SU-DHL-6 (cell line): ENCODE measurements around the gene EIF5.

ENCODE experiments used
- H2AFZ ChIP-seq: fragments of 200-600 bp; sonication (generic); 2 replicates; pipeline ENCODE4 v1.6.1; 2014; ENCODE audit warnings: low read depth, mild to moderate bottlenecking, moderate library complexity, mixed read lengths, antibody characterized with exemption, low read length; ENCODE audit not compliant: severe bottlenecking
- H3F3A ChIP-seq: fragments of 200-600 bp; shearing (Covaris generic); 2 replicates; pipeline ENCODE4 v1.6.0; 2016; ENCODE audit warnings: antibody characterized with exemption, mild to moderate bottlenecking; ENCODE audit not compliant: insufficient read depth
- H3K27ac ChIP-seq: fragments of 200-600 bp; sonication (generic); 2 replicates; pipeline ENCODE4 v1.5.1; 2016; ENCODE audit warnings: low read depth, mild to moderate bottlenecking, low read length, moderate library complexity, mixed read lengths
- H3K27me3 ChIP-seq: fragments of 200-600 bp; sonication (generic), shearing (Covaris generic); 2 replicates; pipeline ENCODE4 v1.6.0; 2014; ENCODE audit warnings: mild to moderate bottlenecking, low read length
- H3K36me3 ChIP-seq: fragments of 200-600 bp; sonication (generic); 2 replicates; pipeline ENCODE4 v1.6.1; 2014; ENCODE audit warnings: mild to moderate bottlenecking, low read length, mixed read lengths
- H3K4me2 ChIP-seq: fragments of 300-600, 200-600 bp; shearing (Covaris generic), sonication (generic); 2 replicates; pipeline ENCODE4 v1.6.0; 2014; ENCODE audit warnings: low read length, low read depth, mild to moderate bottlenecking; ENCODE audit not compliant: poor library complexity, severe bottlenecking
- H3K4me3 ChIP-seq: fragments of 200-600 bp; sonication (generic); 2 replicates; pipeline ENCODE4 v1.5.1; 2014; ENCODE audit warnings: antibody characterized with exemption, low read length, mild to moderate bottlenecking, mixed read lengths; ENCODE audit not compliant: insufficient read depth, poor library complexity, severe bottlenecking
- H3K79me2 ChIP-seq: fragments of 200-600 bp; sonication (generic); 2 replicates; pipeline ENCODE4 v1.6.1; 2014; ENCODE audit warnings: mild to moderate bottlenecking, low read length, moderate library complexity; ENCODE audit not compliant: insufficient read depth
- H3K9ac ChIP-seq: fragments of 200-600 bp; sonication (generic); 2 replicates; pipeline ENCODE4 v1.7.0; 2014; ENCODE audit warnings: mild to moderate bottlenecking, low read length
- H3K9me2 ChIP-seq: fragments of 200-600 bp; sonication (generic); replicated peaks from 2 replicates; pipeline ENCODE4 v1.6.1; 2014; ENCODE audit warnings: low read length; ENCODE audit not compliant: insufficient read depth
- H3K9me3 ChIP-seq: fragments of 200-600 bp; sonication (generic); 2 replicates; pipeline ENCODE4 v1.6.1; 2014; ENCODE audit warnings: low read length, mixed read lengths; ENCODE audit not compliant: insufficient read depth
- H4K20me1 ChIP-seq: fragments of 200-600 bp; sonication (generic); 2 replicates; pipeline ENCODE4 v1.6.1; 2014; ENCODE audit warnings: low read depth, mild to moderate bottlenecking, antibody characterized with exemption, low read length, moderate library complexity, mixed read lengths
- EZH2phosphoT487 ChIP-seq: fragments of 200-600 bp; sonication (generic), shearing (Covaris generic); conservative IDR thresholded peaks from 2 replicates; pipeline ENCODE4 v1.6.1; 2018; ENCODE audit warnings: mild to moderate bottlenecking, antibody characterized with exemption, low read length, moderate library complexity, mixed read lengths
- TF ChIP-seq, protein P1 (sequence below): fragments of 200-600 bp; sonication (generic); IDR thresholded peaks from one replicate; pipeline ENCODE4 v1.5.1; 2017; ENCODE audit warnings: antibody characterized with exemption, mild to moderate bottlenecking, low read length, moderate library complexity; ENCODE audit not compliant: insufficient read depth, poor library complexity, severe bottlenecking

Gene EIF5

DNA sequence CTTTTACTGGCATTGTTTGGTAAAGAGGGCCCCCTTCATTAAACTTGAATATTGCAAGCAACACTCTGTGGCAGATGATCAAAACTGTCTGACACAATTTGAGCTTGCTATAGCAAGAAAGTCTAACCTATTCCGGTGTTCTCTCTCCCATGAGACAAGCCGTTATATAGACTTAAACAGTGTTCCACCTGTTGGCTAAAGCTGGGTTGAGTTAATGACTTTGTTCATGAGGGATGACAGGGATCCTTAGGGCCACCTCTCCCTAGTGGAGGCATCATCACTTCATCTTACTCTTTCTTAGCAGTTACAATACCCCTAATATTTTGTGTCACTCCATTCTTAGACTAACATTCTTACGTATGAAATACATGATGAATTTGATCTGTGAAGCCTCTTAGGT is 3.8 kb downstream of the EIF5 start:
- Histone ChIP-seq H3K79me2 (peaks cover 28% of the 10 kb centered on the region), H2AFZ (no peak overlapping the region), H3K9me3 (no peaks in the 10 kb centered on the region), H3K4me3 (no peak overlapping the region), H3K9ac (no peak overlapping the region), H3K36me3 (peaks cover 74% of the 10 kb centered on the region), H3K9me2 (no peaks in the 10 kb centered on the region), H3K4me2 (no peak overlapping the region), H3F3A (peaks cover 58% of the 10 kb centered on the region), H3K27ac (no peak overlapping the region), H4K20me1 (peaks cover 32% of the 10 kb centered on the region), H3K27me3 (no peaks in the 10 kb centered on the region)
- no peak for TF ChIP-seq EZH2phosphoT487
- TF ChIP-seq, protein P1, sequence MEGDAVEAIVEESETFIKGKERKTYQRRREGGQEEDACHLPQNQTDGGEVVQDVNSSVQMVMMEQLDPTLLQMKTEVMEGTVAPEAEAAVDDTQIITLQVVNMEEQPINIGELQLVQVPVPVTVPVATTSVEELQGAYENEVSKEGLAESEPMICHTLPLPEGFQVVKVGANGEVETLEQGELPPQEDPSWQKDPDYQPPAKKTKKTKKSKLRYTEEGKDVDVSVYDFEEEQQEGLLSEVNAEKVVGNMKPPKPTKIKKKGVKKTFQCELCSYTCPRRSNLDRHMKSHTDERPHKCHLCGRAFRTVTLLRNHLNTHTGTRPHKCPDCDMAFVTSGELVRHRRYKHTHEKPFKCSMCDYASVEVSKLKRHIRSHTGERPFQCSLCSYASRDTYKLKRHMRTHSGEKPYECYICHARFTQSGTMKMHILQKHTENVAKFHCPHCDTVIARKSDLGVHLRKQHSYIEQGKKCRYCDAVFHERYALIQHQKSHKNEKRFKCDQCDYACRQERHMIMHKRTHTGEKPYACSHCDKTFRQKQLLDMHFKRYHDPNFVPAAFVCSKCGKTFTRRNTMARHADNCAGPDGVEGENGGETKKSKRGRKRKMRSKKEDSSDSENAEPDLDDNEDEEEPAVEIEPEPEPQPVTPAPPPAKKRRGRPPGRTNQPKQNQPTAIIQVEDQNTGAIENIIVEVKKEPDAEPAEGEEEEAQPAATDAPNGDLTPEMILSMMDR: no peak

DNA sequence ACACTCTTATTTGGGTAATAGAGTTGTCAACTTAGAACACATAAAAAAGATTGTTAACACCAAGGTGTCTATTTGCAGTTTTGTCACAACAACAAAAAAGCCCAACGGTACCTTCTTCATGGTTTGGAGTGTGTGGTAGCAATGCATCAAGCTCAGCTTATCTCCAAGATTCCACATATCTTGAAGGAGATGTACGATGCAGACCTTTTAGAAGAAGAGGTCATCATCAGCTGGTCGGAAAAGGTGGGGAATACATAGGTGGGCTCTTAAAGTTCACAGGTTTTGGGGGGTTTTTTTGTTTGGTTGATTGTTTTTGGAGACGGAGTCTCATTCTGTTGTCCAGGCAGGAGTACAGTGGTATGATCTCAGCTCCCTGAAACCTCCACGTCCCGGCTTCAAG is 5.5 kb downstream of the EIF5 start:
- Histone ChIP-seq H4K20me1 (peaks cover 38% of the 10 kb centered on the region), H3K27ac (no peak overlapping the region), H3K9me2 (no peaks in the 10 kb centered on the region), H3K36me3 (peaks cover 89% of the 10 kb centered on the region), H3F3A (peaks cover 76% of the 10 kb centered on the region), H3K4me2 (no peak overlapping the region), H3K27me3 (no peaks in the 10 kb centered on the region), H3K9me3 (no peaks in the 10 kb centered on the region), H2AFZ (no peak overlapping the region), H3K79me2 (peaks cover 24% of the 10 kb centered on the region), H3K9ac (no peak overlapping the region), H3K4me3 (no peak overlapping the region)
- no peak for TF ChIP-seq EZH2phosphoT487
- TF ChIP-seq, protein P1: no peak

DNA sequence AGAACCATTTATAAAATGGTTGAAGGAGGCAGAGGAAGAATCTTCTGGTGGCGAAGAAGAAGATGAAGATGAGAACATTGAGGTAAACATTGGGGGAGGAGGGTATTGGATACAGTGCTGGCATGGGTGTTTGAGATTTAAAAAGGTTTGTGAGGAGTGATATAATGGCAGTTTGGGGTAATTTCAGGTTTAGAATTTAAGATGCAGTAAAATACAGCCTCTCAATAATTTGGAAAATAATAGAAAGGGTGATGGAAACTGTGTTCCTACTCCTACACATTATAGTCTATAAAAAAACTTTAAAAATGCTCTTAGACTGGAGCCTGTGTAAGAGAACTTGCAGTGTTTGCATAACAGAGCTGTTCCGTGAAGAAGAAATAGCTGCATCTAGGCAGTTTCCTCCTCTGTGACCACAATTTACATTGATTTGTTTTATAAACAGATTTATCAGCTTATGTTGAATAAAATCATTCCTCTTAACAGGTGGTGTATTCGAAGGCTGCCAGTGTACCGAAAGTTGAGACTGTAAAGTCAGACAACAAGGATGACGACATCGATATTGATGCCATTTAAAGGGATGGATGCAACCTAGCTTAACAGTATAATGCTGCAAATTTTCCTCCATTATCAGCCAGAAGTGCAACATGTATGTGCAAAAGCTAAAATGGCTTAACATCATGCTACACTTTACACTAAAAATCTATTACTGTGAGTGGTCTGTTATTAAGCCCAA is 6.6 kb downstream of the EIF5 start:
- Histone ChIP-seq H3F3A (peaks cover 87% of the 10 kb centered on the region), H3K27me3 (no peaks in the 10 kb centered on the region), H3K36me3 (peaks cover 89% of the 10 kb centered on the region), H4K20me1 (peaks cover 35% of the 10 kb centered on the region), H3K4me3 (no peak overlapping the region), H3K27ac (no peak overlapping the region), H2AFZ (no peak overlapping the region), H3K4me2 (no peak overlapping the region), H3K9me3 (no peaks in the 10 kb centered on the region), H3K9ac (no peak overlapping the region), H3K79me2 (peaks cover 14% of the 10 kb centered on the region), H3K9me2 (no peaks in the 10 kb centered on the region)
- TF ChIP-seq, protein P1: no peak
- no peak for TF ChIP-seq EZH2phosphoT487
